Caco-2 (cell line): ENCODE data around the gene TMEM86A. TPM values are rescaled to one million over a fixed set of nuclear protein-coding genes. Genes with fewer than 3 reads are reported as not detected.

Experiments used
- BruUV-seq: library from RNA; stranded (reverse); fragments of 400-500 nt; replicated peaks from 2 replicates; lab custom pipeline; 2021; lab: Mats Ljungman, UMichigan
- CTCF ChIA-PET: fragments of 300-600 bp; sonication (Branson Sonifier 250); formaldehyde crosslinking; loops from one replicate; lab custom pipeline; 2022; ENCODE audit warnings: antibody characterized with exemption; lab: Charles Lee
- POLR2A ChIA-PET: fragments of 300-600 bp; sonication (Branson Sonifier 250); formaldehyde crosslinking; loops from one replicate; lab custom pipeline; 2022; ENCODE audit warnings: antibody characterized with exemption; lab: Charles Lee
- DNase-seq, 2 experiments: peaks; one replicate each; pipeline versions ENCODE4 v3.0.0 to v3.0.0-alpha.2; 2020 to 2022
- H3K27me3 ChIP-seq: replicated peaks from 2 replicates; pipeline ENCODE4 v1.6.0; 2011; ENCODE audit warnings: low read length; ENCODE audit not compliant: control insufficient read depth, insufficient read depth
- H3K36me3 ChIP-seq: 2 replicates; pipeline ENCODE4 v1.5.1; 2011; ENCODE audit warnings: low read length; ENCODE audit not compliant: control insufficient read depth, insufficient read depth
- H3K4me1 ChIP-seq: fragments of 250-450 bp; sonication (Bioruptor Pico); 2 replicates; pipeline ENCODE4 v1.5.1; 2020; ENCODE audit warnings: mild to moderate bottlenecking
- H3K4me3 ChIP-seq: 2 replicates; pipeline ENCODE4 v1.5.1; 2011; ENCODE audit warnings: low read depth, mild to moderate bottlenecking, control low read depth, low read length
- H3K9me3 ChIP-seq: fragments of 250-450 bp; sonication (Bioruptor Pico); 2 replicates; pipeline ENCODE4 v1.5.1; 2020; ENCODE audit warnings: mild to moderate bottlenecking, moderate library complexity
- H3K27ac Mint-ChIP-seq: one replicate; pipeline ENCODE4 v1.8.0; 2022; ENCODE audit warnings: mixed read lengths; ENCODE audit not compliant: unreplicated experiment
- H3K27me3 Mint-ChIP-seq: one replicate; pipeline ENCODE4 v1.8.0; 2022; ENCODE audit warnings: mixed read lengths; ENCODE audit not compliant: insufficient read depth, unreplicated experiment
- H3K36me3 Mint-ChIP-seq: one replicate; pipeline ENCODE4 v1.8.0; 2022; ENCODE audit warnings: mild to moderate bottlenecking, mixed read lengths; ENCODE audit not compliant: insufficient read depth, unreplicated experiment
- H3K4me1 Mint-ChIP-seq: one replicate; pipeline ENCODE4 v1.8.0; 2022; ENCODE audit warnings: low read depth, mixed read lengths; ENCODE audit not compliant: unreplicated experiment
- H3K4me3 Mint-ChIP-seq: one replicate; pipeline ENCODE4 v1.8.0; 2022; ENCODE audit warnings: mild to moderate bottlenecking, moderate library complexity, mixed read lengths; ENCODE audit not compliant: unreplicated experiment
- H3K9me3 Mint-ChIP-seq: one replicate; pipeline ENCODE4 v1.8.0; 2022; ENCODE audit warnings: mixed read lengths; ENCODE audit not compliant: unreplicated experiment
- CTCF ChIP-seq, 2 experiments: fragments of 200-600 bp in 1 of 2; IDR thresholded peaks; 1 replicate in 1 of 2; 2 replicates in 1 of 2; pipeline versions ENCODE4 v1.5.1 to v1.8.0; 2011 to 2022; ENCODE audit warnings: antibody characterized with exemption in 1 of 2, control low read depth in 1 of 2, inconsistent platforms in 1 of 2, low read depth in 1 of 2, low read length in 1 of 2, mild to moderate bottlenecking in 1 of 2, moderate library complexity in 1 of 2; ENCODE audit not compliant: insufficient read depth in 1 of 2, severe bottlenecking in 1 of 2, unreplicated experiment in 1 of 2
- intact Hi-C: fragments of 100-400 bp; cut with micrococcal nuclease; formaldehyde crosslinking; loops from one replicate; pipeline ENCODE4 v1.10.0; 2022; ENCODE audit not compliant: unreplicated experiment
- total RNA-seq: library from RNA; stranded (reverse); gene quantifications from 2 replicates; pipeline ENCODE4 v1.2.3, GENCODE V29; 2022

Gene TMEM86A
- total RNA-seq, 1 experiment from 2014 or later: 0.25 TPM

GRCh38 chr11:18745251-18745650 is 46.7 kb downstream of the TMEM86A start:
- H3K27me3 ChIP-seq: no peaks in the 10 kb centered on the region; the same call in 1 of the 2 replicates

GRCh38 chr11:18748766-18749365 is 50.3 kb downstream of the TMEM86A start:
- H3K36me3 Mint-ChIP-seq: peaks cover 4% of the 10 kb centered on the region
- DNase-seq: no peak
- intact Hi-C loops: no loop called here
- POLR2A ChIA-PET: no interaction called here
- no peaks in the 10 kb centered on the region for H3K4me1 ChIP-seq
- H3K27ac Mint-ChIP-seq: no peak overlapping the region
- H3K36me3 ChIP-seq: no peaks in the 10 kb centered on the region
- H3K4me3 Mint-ChIP-seq: no peak overlapping the region
- TF ChIP-seq CTCF (IDR thresholded peaks at IDR 0.05; ENCODE audit: insufficient read depth in 1 of 2, low read depth in 1 of 2, low read length in 1 of 2, severe bottlenecking in 1 of 2, unreplicated experiment in 1 of 2): no peak
- H3K9me3 Mint-ChIP-seq: no peaks in the 10 kb centered on the region
- peaks cover 7% of the 10 kb centered on the region for H3K4me1 Mint-ChIP-seq
- H3K4me3 ChIP-seq: no peak overlapping the region
- no peaks in the 10 kb centered on the region; the same call in 1 of the 2 replicates for H3K27me3 ChIP-seq
- no peaks in the 10 kb centered on the region for H3K9me3 ChIP-seq
- H3K27me3 Mint-ChIP-seq: no peaks in the 10 kb centered on the region
- BruUV-seq: no TSS peak
- CTCF ChIA-PET: interaction anchor here (1.4 kb wide), 1 partner anchor 15 kb away, joined by 5 read pairs; no protein-coding TSS in a partner anchor

More at GRCh38 chr11:18745251-18745650, 46.7 kb downstream of the TMEM86A start:
- ChIA-PET POLR2A (no interaction called here), CTCF (interaction anchor here (0.6 kb wide), 1 partner anchor 19 kb away, joined by 3 read pairs; no protein-coding TSS in a partner anchor)
- no peak for DNase-seq
- Histone ChIP-seq H3K4me3 (no peak overlapping the region), H3K9me3 (no peaks in the 10 kb centered on the region), H3K4me1 (no peaks in the 10 kb centered on the region), H3K36me3 (no peaks in the 10 kb centered on the region)
- Mint-ChIP-seq H3K36me3 (no peaks in the 10 kb centered on the region), H3K9me3 (no peaks in the 10 kb centered on the region), H3K4me3 (no peak overlapping the region), H3K4me1 (peaks cover 7% of the 10 kb centered on the region), H3K27me3 (no peaks in the 10 kb centered on the region), H3K27ac (no peak overlapping the region)
- no TSS peak for BruUV-seq
- no peak for TF ChIP-seq CTCF (IDR thresholded peaks at IDR 0.05; ENCODE audit: insufficient read depth in 1 of 2, low read depth in 1 of 2, low read length in 1 of 2, severe bottlenecking in 1 of 2, unreplicated experiment in 1 of 2)
- intact Hi-C loops: no loop called here

GRCh38 chr11:18749681-18750319 is 51.2 kb downstream of the TMEM86A start:
- intact Hi-C loops: no loop called here
- H3K4me3 ChIP-seq: no peak overlapping the region
- ChIA-PET CTCF (interaction anchor here (1.0 to 1.4 kb wide), 2 partner anchors 8 to 14 kb away, joined by 3 to 5 read pairs; no protein-coding TSS in a partner anchor), POLR2A (no interaction called here)
- no peak overlapping the region for H3K27ac Mint-ChIP-seq
- no peaks in the 10 kb centered on the region for H3K9me3 ChIP-seq
- H3K9me3 Mint-ChIP-seq: no peaks in the 10 kb centered on the region
- H3K27me3 ChIP-seq: no peaks in the 10 kb centered on the region; the same call in 1 of the 2 replicates
- H3K27me3 Mint-ChIP-seq: no peaks in the 10 kb centered on the region
- no TSS peak for BruUV-seq
- peaks cover 7% of the 10 kb centered on the region for H3K4me1 Mint-ChIP-seq
- no peaks in the 10 kb centered on the region for H3K4me1 ChIP-seq
- H3K36me3 ChIP-seq: no peaks in the 10 kb centered on the region
- DNase-seq: no peak
- peaks cover 6% of the 10 kb centered on the region for H3K36me3 Mint-ChIP-seq
- no peak for TF ChIP-seq CTCF (IDR thresholded peaks at IDR 0.05; ENCODE audit: insufficient read depth in 1 of 2, low read depth in 1 of 2, low read length in 1 of 2, severe bottlenecking in 1 of 2, unreplicated experiment in 1 of 2)
- no peak overlapping the region for H3K4me3 Mint-ChIP-seq
